ENCODE data around the gene FSCN2.

FSCN2 gene

DNA sequence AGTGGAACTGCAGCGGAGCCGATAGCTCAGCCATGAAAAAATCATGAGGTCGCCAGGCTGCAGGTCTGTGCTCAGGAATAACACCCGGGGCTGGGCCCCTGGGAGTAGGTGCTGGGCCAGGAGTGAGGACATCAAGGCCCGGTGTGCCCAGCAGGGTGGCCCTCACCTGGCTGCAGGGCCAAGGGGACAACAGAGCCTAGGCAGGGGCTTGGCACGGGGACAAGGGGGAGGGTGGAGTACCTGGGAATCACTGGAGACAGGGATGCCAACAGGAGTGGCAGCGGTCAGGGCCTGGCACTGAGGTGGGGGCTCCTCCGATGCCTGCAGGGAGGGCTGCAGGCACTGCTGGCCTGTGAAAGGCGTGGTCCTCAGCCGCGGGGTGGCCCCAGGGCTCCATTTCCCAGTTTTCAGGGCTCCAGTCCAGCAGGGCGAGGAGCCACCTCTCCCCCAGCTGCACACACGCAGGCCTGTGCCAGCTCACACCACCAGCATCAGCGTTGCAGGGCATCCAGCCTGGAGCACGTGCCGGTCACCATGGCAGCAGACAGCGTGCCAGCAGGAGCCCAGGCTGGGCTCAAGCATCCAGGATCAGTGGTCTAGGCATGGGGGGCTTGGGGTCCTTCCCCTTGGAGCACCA is 4.7 kb upstream of the FSCN2 start:
- Histone ChIP-seq H3K79me2 (ENCODE audit: insufficient read depth, low read depth) (no peaks in the 10 kb centered on the region), H3K4me3 (IDR thresholded peaks at IDR 0.05; ENCODE audit: insufficient read depth, low read depth, low read length) (no peak overlapping the region), H3K4me1 (ENCODE audit: low read depth, poor library complexity, severe bottlenecking) (no peaks in the 10 kb centered on the region), H3K27me3 (ENCODE audit: insufficient read depth, low read depth) (peaks cover 58% of the 10 kb centered on the region), H2AFZ (ENCODE audit: low read depth) (no peak overlapping the region), H3K36me3 (ENCODE audit: insufficient read depth) (no peaks in the 10 kb centered on the region), H3K9ac (no peak overlapping the region), H4K20me1 (ENCODE audit: insufficient read depth) (no peaks in the 10 kb centered on the region), H3K27ac (no peak overlapping the region), H3K4me2 (no peak overlapping the region)
- TF ChIP-seq CTCF (conservative IDR thresholded peaks at IDR 0.05; ENCODE audit: low read depth, low read length), result no peak

GRCh38 chr17:81524039-81524864 is 3.9 kb upstream of the FSCN2 start:
- Histone ChIP-seq H2AFZ (ENCODE audit: low read depth) (no peak overlapping the region), H4K20me1 (ENCODE audit: insufficient read depth) (no peaks in the 10 kb centered on the region), H3K4me2 (no peak overlapping the region), H3K4me1 (ENCODE audit: low read depth, poor library complexity, severe bottlenecking) (no peaks in the 10 kb centered on the region), H3K4me3 (IDR thresholded peaks at IDR 0.05; ENCODE audit: insufficient read depth, low read depth, low read length) (no peak overlapping the region), H3K27me3 (ENCODE audit: insufficient read depth, low read depth) (peaks cover 65% of the 10 kb centered on the region), H3K79me2 (ENCODE audit: insufficient read depth, low read depth) (no peaks in the 10 kb centered on the region), H3K36me3 (ENCODE audit: insufficient read depth) (no peaks in the 10 kb centered on the region), H3K27ac (no peak overlapping the region), H3K9ac (no peak overlapping the region)
- TF ChIP-seq CTCF (conservative IDR thresholded peaks at IDR 0.05; ENCODE audit: low read depth, low read length), result no peak

DNA sequence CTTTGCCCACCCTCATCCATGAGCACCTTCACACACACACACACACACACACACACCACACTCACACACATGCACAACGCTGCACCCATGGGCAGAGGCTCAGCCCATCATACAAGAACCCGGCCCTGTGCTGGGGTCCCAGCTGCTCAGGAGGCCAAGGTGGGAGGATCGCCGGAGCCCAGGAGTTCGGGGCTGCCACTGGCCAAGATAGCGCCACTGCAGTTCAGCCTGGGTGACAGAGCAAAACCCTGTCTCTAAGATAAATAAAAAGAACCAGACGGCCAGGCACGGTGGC is 3.4 kb upstream of the FSCN2 start:
- H3K79me2 ChIP-seq (ENCODE audit: insufficient read depth, low read depth), result no peaks in the 10 kb centered on the region
- TF ChIP-seq CTCF (conservative IDR thresholded peaks at IDR 0.05; ENCODE audit: low read depth, low read length), result no peak
- no peak overlapping the region for H3K4me2 ChIP-seq
- no peaks in the 10 kb centered on the region for H4K20me1 ChIP-seq (ENCODE audit: insufficient read depth)
- H2AFZ ChIP-seq (ENCODE audit: low read depth), result no peak overlapping the region
- H3K9ac ChIP-seq, result no peak overlapping the region
- no peaks in the 10 kb centered on the region for H3K36me3 ChIP-seq (ENCODE audit: insufficient read depth)
- H3K4me3 ChIP-seq (IDR thresholded peaks at IDR 0.05; ENCODE audit: insufficient read depth, low read depth, low read length), result no peak overlapping the region
- H3K27me3 ChIP-seq (ENCODE audit: insufficient read depth, low read depth), result peaks cover 67% of the 10 kb centered on the region
- no peaks in the 10 kb centered on the region for H3K4me1 ChIP-seq (ENCODE audit: low read depth, poor library complexity, severe bottlenecking)
- H3K27ac ChIP-seq, result no peak overlapping the region

GRCh38 chr17:81526662-81527571 is 1.3 kb upstream of the FSCN2 start:
- H3K4me3 ChIP-seq (IDR thresholded peaks at IDR 0.05; ENCODE audit: insufficient read depth, low read depth, low read length), result no peak overlapping the region
- no peak overlapping the region for H2AFZ ChIP-seq (ENCODE audit: low read depth)
- H3K4me1 ChIP-seq (ENCODE audit: low read depth, poor library complexity, severe bottlenecking), result no peaks in the 10 kb centered on the region
- no peak for TF ChIP-seq CTCF (conservative IDR thresholded peaks at IDR 0.05; ENCODE audit: low read depth, low read length)
- no peak overlapping the region for H3K4me2 ChIP-seq
- H3K79me2 ChIP-seq (ENCODE audit: insufficient read depth, low read depth), result no peaks in the 10 kb centered on the region
- peaks cover 62% of the 10 kb centered on the region for H3K27me3 ChIP-seq (ENCODE audit: insufficient read depth, low read depth)
- H3K27ac ChIP-seq, result no peak overlapping the region
- no peaks in the 10 kb centered on the region for H4K20me1 ChIP-seq (ENCODE audit: insufficient read depth)
- no peaks in the 10 kb centered on the region for H3K36me3 ChIP-seq (ENCODE audit: insufficient read depth)
- no peak overlapping the region for H3K9ac ChIP-seq
